OCI-LY7 (cell line): ENCODE data around the gene NPDC1. TPM values are rescaled to one million over a fixed set of nuclear protein-coding genes. Genes with fewer than 3 reads are reported as not detected.

Source experiments
- BruUV-seq: library from RNA; stranded (reverse); fragments of 400-500 nt; replicated peaks from 2 replicates; lab custom pipeline; 2021; lab: Mats Ljungman, UMichigan
- CTCF ChIA-PET: fragments of 300-600 bp; sonication (Branson Sonifier 250); formaldehyde crosslinking; loops from one replicate; lab custom pipeline; 2022; ENCODE audit warnings: antibody characterized with exemption; ENCODE audit not compliant: unreplicated experiment; lab: Charles Lee
- POLR2A ChIA-PET: fragments of 300-600 bp; sonication (Branson Sonifier 250); formaldehyde crosslinking; loops from one replicate; lab custom pipeline; 2022; ENCODE audit warnings: antibody characterized with exemption; lab: Charles Lee
- DNase-seq: peaks from one replicate; pipeline ENCODE4 v3.0.0-alpha.2; 2015; ENCODE audit warnings: low spot score
- H2AFZ ChIP-seq: fragments of 200-600 bp; sonication (generic), shearing (Covaris generic); 2 replicates; pipeline ENCODE4 v1.6.1; 2014; ENCODE audit warnings: mild to moderate bottlenecking, antibody characterized with exemption, low read length, moderate library complexity
- H3K27ac ChIP-seq: fragments of 200-600 bp; sonication (generic); 2 replicates; pipeline ENCODE4 v1.5.1; 2014; ENCODE audit warnings: mixed run types, low read depth, mild to moderate bottlenecking, moderate library complexity, low read length, inconsistent platforms; ENCODE audit not compliant: poor library complexity, severe bottlenecking
- H3K36me3 ChIP-seq: fragments of 200-600 bp; sonication (generic); 2 replicates; pipeline ENCODE4 v1.6.1; 2014; ENCODE audit warnings: mild to moderate bottlenecking, antibody characterized with exemption, low read length, moderate library complexity, mixed read lengths; ENCODE audit not compliant: insufficient read depth
- H3K4me1 ChIP-seq: fragments of 200-600 bp; sonication (generic); 2 replicates; pipeline ENCODE4 v1.5.1; 2014; ENCODE audit warnings: mild to moderate bottlenecking, low read length; ENCODE audit not compliant: insufficient read depth, poor library complexity, severe bottlenecking
- H3K4me2 ChIP-seq: fragments of 200-600 bp; sonication (generic); 2 replicates; pipeline ENCODE4 v1.6.1; 2014; ENCODE audit warnings: mild to moderate bottlenecking, low read length
- H3K4me3 ChIP-seq: fragments of 200-600 bp; sonication (generic); 2 replicates; pipeline ENCODE4 v1.5.1; 2014; ENCODE audit warnings: mild to moderate bottlenecking, low read depth, low read length; ENCODE audit not compliant: poor library complexity, severe bottlenecking
- H3K79me2 ChIP-seq: fragments of 200-600 bp; sonication (generic); 2 replicates; pipeline ENCODE4 v1.6.1; 2016; ENCODE audit warnings: low read depth, mild to moderate bottlenecking, low read length, moderate library complexity, mixed read lengths; ENCODE audit not compliant: insufficient read depth
- H3K9me2 ChIP-seq: fragments of 200-600 bp; sonication (generic); 2 replicates; pipeline ENCODE4 v1.6.1; 2016; ENCODE audit warnings: mild to moderate bottlenecking, low read length, mixed read lengths; ENCODE audit not compliant: insufficient read depth
- H3K9me3 ChIP-seq: fragments of 200-600 bp; sonication (generic); 2 replicates; pipeline ENCODE4 v1.6.1; 2014; ENCODE audit warnings: mild to moderate bottlenecking, mixed run types, low read length, mixed read lengths
- H4K20me1 ChIP-seq: fragments of 200-600 bp; sonication (generic); 2 replicates; pipeline ENCODE4 v1.6.1; 2014; ENCODE audit warnings: mild to moderate bottlenecking, antibody characterized with exemption, low read length, moderate library complexity, mixed read lengths; ENCODE audit not compliant: insufficient read depth
- EZH2phosphoT487 ChIP-seq: fragments of 200-600 bp; sonication (generic); IDR thresholded peaks from 2 replicates; pipeline ENCODE4 v1.6.1; 2018; ENCODE audit warnings: low read depth, borderline replicate concordance, mild to moderate bottlenecking, mixed run types, antibody characterized with exemption, low read length, moderate library complexity, mixed read lengths
- intact Hi-C: fragments of 100-400 bp; cut with micrococcal nuclease; formaldehyde crosslinking; loops from one replicate; pipeline ENCODE4 v1.10.0; 2022; ENCODE audit not compliant: unreplicated experiment
- total RNA-seq, 2 experiments: library from RNA; depleted of rRNA in 1 of 2; stranded (reverse); fragments of >200 nt in 1 of 2; shearing (Covaris generic) in 1 of 2; gene quantifications; 2 replicates each; pipeline ENCODE4 v1.2.3, GENCODE V29; 2014 to 2022
- TF ChIP-seq, protein P1 (sequence below): fragments of 200-600 bp; sonication (generic); conservative IDR thresholded peaks from 2 replicates; pipeline ENCODE4 v1.5.1; 2014; ENCODE audit warnings: mild to moderate bottlenecking, antibody characterized with exemption, low read length, moderate library complexity, mixed read lengths

The NPDC1 gene
- total RNA-seq, 2 experiments from 2014 or later: 0.32 to 0.38 TPM

DNA sequence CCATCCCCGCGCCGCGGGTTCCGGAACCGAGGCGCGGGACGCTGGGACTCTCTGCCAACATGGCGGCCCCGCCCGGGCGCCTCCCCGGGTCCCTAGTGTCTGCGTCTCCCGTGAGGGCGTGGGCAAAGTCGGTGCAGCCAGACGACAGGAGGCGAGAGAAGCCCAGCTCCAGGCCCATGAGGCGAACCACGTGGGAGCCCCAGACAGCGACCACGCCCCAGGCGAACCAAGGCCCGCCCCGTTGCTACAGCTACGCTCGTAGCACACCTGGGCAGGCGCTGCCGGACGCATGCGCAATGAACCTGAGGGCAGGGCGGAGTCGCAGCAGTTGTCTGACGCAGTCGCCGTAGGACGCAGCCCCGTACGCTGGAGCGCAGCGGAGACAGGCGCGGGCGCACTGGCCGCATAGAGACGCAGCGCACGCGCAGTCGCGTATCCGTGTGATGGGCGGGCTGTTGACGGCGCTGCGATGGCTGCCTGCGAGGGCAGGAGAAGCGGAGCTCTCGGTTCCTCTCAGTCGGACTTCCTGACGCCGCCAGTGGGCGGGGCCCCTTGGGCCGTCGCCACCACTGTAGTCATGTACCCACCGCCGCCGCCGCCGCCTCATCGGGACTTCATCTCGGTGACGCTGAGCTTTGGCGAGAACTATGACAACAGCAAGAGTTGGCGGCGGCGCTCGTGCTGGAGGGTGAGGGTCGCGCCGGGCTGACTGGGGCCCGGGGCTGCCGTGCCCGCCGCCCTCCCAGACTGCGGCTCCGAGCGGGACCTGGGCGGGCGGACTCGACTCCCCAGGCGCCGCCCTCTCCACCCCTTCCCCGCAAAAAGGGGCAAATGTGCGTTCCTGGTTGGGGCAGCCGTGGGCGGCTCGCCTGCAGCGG, 40.8 kb upstream of the NPDC1 start, which contains the start of gene MAN1B1:
Gene MAN1B1, plus strand, starts transcription at position 455 of the 878 bp plus-strand sequence. Its CDS starts 15 bp downstream, at position 470.
- Histone ChIP-seq H3K4me1 (peaks cover 24% of the 10 kb centered on the region), H3K4me3 (peak within 1 kb of the TSS; percentile 77), H3K36me3 (peaks cover 7% of the 10 kb centered on the region; the same call in 1 of the 2 replicates), H3K9me3 (no peaks in the 10 kb centered on the region), H3K79me2 (peaks cover 6% of the 10 kb centered on the region; the same call in 1 of the 2 replicates), H3K4me2 (peak within 1 kb of the TSS; percentile 86), H4K20me1 (no peaks in the 10 kb centered on the region), H3K27ac (peak within 1 kb of the TSS; percentile 53), H2AFZ (peak within 1 kb of the TSS; percentile 62), H3K9me2 (no peaks in the 10 kb centered on the region)
- ChIA-PET CTCF (interaction anchor here (1.0 to 1.3 kb wide), 2 partner anchors 10 to 19 kb away, joined by 3 to 6 read pairs; partner anchors contain the start of gene UAP1L1), POLR2A (interaction anchor here (0.6 to 1.6 kb wide), 11 partner anchors 9 to 308 kb away, joined by 3 to 13 read pairs (median 4); partner anchors contain the start of genes SAPCD2, TPRN, TRAF2 and UAP1L1)
- BruUV-seq: no TSS peak
- DNase-seq: peak; percentile 99
- TF ChIP-seq, protein P1, sequence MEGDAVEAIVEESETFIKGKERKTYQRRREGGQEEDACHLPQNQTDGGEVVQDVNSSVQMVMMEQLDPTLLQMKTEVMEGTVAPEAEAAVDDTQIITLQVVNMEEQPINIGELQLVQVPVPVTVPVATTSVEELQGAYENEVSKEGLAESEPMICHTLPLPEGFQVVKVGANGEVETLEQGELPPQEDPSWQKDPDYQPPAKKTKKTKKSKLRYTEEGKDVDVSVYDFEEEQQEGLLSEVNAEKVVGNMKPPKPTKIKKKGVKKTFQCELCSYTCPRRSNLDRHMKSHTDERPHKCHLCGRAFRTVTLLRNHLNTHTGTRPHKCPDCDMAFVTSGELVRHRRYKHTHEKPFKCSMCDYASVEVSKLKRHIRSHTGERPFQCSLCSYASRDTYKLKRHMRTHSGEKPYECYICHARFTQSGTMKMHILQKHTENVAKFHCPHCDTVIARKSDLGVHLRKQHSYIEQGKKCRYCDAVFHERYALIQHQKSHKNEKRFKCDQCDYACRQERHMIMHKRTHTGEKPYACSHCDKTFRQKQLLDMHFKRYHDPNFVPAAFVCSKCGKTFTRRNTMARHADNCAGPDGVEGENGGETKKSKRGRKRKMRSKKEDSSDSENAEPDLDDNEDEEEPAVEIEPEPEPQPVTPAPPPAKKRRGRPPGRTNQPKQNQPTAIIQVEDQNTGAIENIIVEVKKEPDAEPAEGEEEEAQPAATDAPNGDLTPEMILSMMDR: no peak
- TF ChIP-seq EZH2phosphoT487: no peak
- intact Hi-C loops: loop anchor here (1.0 to 2.0 kb wide), 2 partner anchors 16 to 64 kb away; partner anchors contain the start of gene SAPCD2

DNA sequence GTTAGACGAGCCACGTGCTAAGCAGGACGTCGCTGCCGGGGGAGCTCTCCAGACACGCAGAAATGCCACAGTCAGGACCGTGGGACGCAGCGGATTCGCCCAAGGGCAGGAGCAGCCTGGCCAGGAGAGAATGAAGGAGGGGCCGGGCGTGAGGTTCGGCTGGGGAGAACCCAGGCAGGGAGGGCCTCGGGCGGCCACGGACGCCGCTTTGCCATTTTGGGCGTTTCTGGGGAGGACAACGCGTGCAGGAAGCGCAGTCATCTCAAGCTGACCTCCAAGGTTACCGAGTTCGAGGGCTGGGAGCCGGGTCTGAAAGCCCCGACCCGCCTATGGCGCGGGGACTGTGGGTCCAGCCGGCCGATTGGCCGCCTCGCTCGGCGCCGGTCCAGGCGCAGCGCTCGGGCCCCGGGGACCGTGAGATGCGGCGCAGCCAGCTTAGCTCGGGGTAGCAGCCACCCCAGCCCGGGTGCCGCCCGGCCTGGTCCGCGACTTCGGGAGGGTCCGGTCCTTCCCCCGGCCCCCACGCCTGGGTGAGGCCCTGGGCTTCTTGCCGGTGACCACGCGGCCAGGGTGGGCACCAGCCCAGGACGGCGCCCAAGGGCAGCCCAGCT, 40.0 kb upstream of the NPDC1 start:
- intact Hi-C loops: loop anchor here (1.0 to 2.0 kb wide), 2 partner anchors 16 to 65 kb away; partner anchors contain the start of gene SAPCD2
- peak overlapping the region; percentile 86 for H3K4me2 ChIP-seq
- peak overlapping the region; percentile 49 for H3K27ac ChIP-seq
- CTCF ChIA-PET: interaction anchor here (1.0 to 1.3 kb wide), 2 partner anchors 9 to 18 kb away, joined by 3 to 6 read pairs; partner anchors contain the start of gene UAP1L1
- no TSS peak for BruUV-seq
- H3K36me3 ChIP-seq: peaks cover 5% of the 10 kb centered on the region; the same call in 1 of the 2 replicates
- H2AFZ ChIP-seq: peak overlapping the region; percentile 11; the same call in 1 of the 2 replicates
- H3K4me1 ChIP-seq: peaks cover 24% of the 10 kb centered on the region
- H3K9me2 ChIP-seq: no peaks in the 10 kb centered on the region
- no peaks in the 10 kb centered on the region for H4K20me1 ChIP-seq
- POLR2A ChIA-PET: interaction anchor here (0.6 to 1.6 kb wide), 7 partner anchors 9 to 308 kb away, joined by 3 to 13 read pairs (median 5); partner anchors contain the start of genes SAPCD2 and UAP1L1
- no peaks in the 10 kb centered on the region for H3K9me3 ChIP-seq
- peaks cover 6% of the 10 kb centered on the region; the same call in 1 of the 2 replicates for H3K79me2 ChIP-seq
- peak overlapping the region; percentile 75 for H3K4me3 ChIP-seq
- peak; percentile 33 for DNase-seq
- TF ChIP-seq, protein P1: no peak
- no peak for TF ChIP-seq EZH2phosphoT487
